Gastrocnemius medialis (tissue), 4 donors: ENCODE results near the gene MUL1. TPM values are rescaled to one million over a fixed set of nuclear protein-coding genes. Genes with fewer than 3 reads are reported as not detected.

Experiments used
- ATAC-seq, 2 donors: fragments of 150-250 bp; one replicate each; pipeline ENCODE4 v1.9.1; 2016
- DNase-seq, 2 donors: peaks; one replicate each; pipeline ENCODE4 v3.0.0-alpha.2; 2019
- H3K27ac ChIP-seq, 4 donors: fragments of 200-600 bp; sonication (generic); 1 replicate in 1 of 4; 2 replicates in 3 of 4; pipeline ENCODE4 v1.5.1; 2016 to 2018; ENCODE audit warnings: mild to moderate bottlenecking in 2 of 4, moderate library complexity in 1 of 4
- H3K27me3 ChIP-seq, 3 donors: fragments of 200-600 bp; sonication (generic) in 2 of 3; 1 replicate in 1 of 3; 2 replicates in 2 of 3; pipeline versions ENCODE4 v1.5.1 to v1.6.0; 2016 to 2019; ENCODE audit warnings: mild to moderate bottlenecking in 1 of 3, moderate library complexity in 1 of 3
- H3K36me3 ChIP-seq, 2 donors: fragments of 200-600 bp; sonication (generic) in 1 of 2; one replicate each; pipeline ENCODE4 v1.5.1; 2017 to 2018
- H3K4me1 ChIP-seq, 2 donors: fragments of 200-600 bp; sonication (generic) in 1 of 2; one replicate each; pipeline ENCODE4 v1.5.1; 2016 to 2017; ENCODE audit warnings: mild to moderate bottlenecking in 2 of 2
- H3K4me3 ChIP-seq, 4 donors: fragments of 200-600 bp; sonication (generic) in 3 of 4; 1 replicate in 1 of 4; 2 replicates in 3 of 4; pipeline ENCODE4 v1.5.1; 2016 to 2019; ENCODE audit warnings: mild to moderate bottlenecking in 2 of 4
- H3K9me3 ChIP-seq, 3 donors: fragments of 200-600 bp; sonication (generic) in 2 of 3; 1 replicate in 1 of 3; 2 replicates in 2 of 3; pipeline ENCODE4 v1.5.1; 2016 to 2019
- POLR2A ChIP-seq, 2 donors: fragments of 450-650 bp; IDR thresholded peaks; one replicate each; pipeline ENCODE4 v1.6.1; 2017; ENCODE audit warnings: antibody characterized with exemption in 2 of 2, mild to moderate bottlenecking in 2 of 2, moderate library complexity in 2 of 2
- in situ Hi-C, 4 donors: fragments of 200-750 bp; cut with MboI; loops; one replicate each; pipeline versions ENCODE4 v1.15.0 to v1.8.0; 2017; ENCODE audit warnings: low sequenced_read_pairs in 4 of 4
- intact Hi-C: fragments of 100-400 bp; cut with DNase I; formaldehyde crosslinking; loops from one replicate; pipeline ENCODE4 v1.15.1; 2023; ENCODE audit warnings: low total_unique reads
- total RNA-seq, 4 donors: library from RNA; depleted of rRNA; stranded (reverse); fragments of >200 nt; gene quantifications; one replicate each; pipeline versions ENCODE4 v1.1.0 to v1.2.3, GENCODE V29; 2016
- TF ChIP-seq, protein P1 (sequence below), 5 experiments: fragments of 450-650 bp in 3 of 5; fragments of 200-600 bp in 2 of 5; sonication (generic) in 2 of 5; IDR thresholded peaks in 4 of 5; conservative IDR thresholded peaks in 1 of 5; 1 replicate in 4 of 5; 2 replicates in 1 of 5; pipeline ENCODE4 v1.5.1; 2016 to 2019; ENCODE audit warnings: antibody characterized with exemption in 5 of 5, mild to moderate bottlenecking in 3 of 5, moderate library complexity in 3 of 5

MUL1 gene, protein sequence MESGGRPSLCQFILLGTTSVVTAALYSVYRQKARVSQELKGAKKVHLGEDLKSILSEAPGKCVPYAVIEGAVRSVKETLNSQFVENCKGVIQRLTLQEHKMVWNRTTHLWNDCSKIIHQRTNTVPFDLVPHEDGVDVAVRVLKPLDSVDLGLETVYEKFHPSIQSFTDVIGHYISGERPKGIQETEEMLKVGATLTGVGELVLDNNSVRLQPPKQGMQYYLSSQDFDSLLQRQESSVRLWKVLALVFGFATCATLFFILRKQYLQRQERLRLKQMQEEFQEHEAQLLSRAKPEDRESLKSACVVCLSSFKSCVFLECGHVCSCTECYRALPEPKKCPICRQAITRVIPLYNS
- total RNA-seq, result 10 to 100 TPM; 32.8 to 44.5 (median 38.8) TPM

DNA sequence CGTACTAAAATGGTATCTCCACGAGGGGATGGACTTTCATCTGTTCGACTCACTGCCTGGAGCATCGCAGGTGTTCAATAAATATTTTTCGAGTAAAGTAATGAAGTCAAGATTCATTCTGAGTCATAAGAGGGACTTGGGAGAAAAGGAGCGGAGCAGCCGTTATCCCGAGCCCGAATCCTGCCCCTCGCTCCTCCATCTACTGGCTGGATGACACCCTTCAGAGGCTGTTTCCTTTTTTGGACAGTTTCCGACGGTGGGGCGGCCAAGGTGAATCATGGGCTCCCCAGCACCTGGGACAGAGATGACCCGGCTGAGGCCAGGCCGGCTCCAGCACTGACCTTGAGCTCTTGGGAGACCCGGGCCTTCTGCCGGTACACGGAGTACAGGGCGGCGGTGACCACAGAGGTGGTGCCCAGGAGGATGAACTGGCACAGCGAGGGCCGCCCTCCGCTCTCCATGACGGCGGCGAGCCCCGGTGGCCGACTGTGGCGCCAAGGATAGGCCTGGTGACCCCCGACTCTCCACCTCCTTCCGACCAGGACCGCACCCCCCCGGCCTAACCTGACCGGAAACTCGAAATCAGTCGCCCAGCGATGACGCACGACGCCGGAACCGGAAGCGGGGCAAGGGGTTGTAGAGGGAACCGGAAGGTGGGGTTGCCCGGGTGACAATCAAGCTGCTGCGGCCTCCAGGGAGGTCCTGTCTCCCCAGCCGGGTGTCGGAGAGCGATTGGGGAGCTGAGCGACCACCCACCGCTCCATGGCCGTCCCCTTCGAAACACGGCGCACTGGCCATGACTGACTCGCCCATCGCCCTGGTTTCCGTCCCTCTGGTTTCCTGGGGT is at the start of gene MUL1:
Gene MUL1, minus strand, starts transcription at position 588 of the 847 bp plus-strand sequence. Its CDS starts 127 bp downstream, at position 461.
- Histone ChIP-seq H3K9me3 (no peaks in the 10 kb centered on the region), H3K4me3 (peak within 1 kb of the TSS; percentile 70 to 99 (median 86)), H3K27me3 (no peaks in the 10 kb centered on the region), H3K36me3 (peaks cover 0 to 14% of the 10 kb centered on the region in 2 donors), H3K4me1 (peaks cover 40 to 50% of the 10 kb centered on the region in 2 donors), H3K27ac (peak within 1 kb of the TSS; percentile 80 to 90 (median 90))
- peak; percentile 99 for ATAC-seq
- in situ Hi-C loops (no loop called here), intact Hi-C loops (loop anchor here (5.0 kb wide), 1 partner anchor 125 kb away; the partner anchor contains the start of gene PINK1)
- TF ChIP-seq POLR2A (IDR thresholded peaks at IDR 0.05), result peak; percentile 67 to 85
- TF ChIP-seq, protein P1, sequence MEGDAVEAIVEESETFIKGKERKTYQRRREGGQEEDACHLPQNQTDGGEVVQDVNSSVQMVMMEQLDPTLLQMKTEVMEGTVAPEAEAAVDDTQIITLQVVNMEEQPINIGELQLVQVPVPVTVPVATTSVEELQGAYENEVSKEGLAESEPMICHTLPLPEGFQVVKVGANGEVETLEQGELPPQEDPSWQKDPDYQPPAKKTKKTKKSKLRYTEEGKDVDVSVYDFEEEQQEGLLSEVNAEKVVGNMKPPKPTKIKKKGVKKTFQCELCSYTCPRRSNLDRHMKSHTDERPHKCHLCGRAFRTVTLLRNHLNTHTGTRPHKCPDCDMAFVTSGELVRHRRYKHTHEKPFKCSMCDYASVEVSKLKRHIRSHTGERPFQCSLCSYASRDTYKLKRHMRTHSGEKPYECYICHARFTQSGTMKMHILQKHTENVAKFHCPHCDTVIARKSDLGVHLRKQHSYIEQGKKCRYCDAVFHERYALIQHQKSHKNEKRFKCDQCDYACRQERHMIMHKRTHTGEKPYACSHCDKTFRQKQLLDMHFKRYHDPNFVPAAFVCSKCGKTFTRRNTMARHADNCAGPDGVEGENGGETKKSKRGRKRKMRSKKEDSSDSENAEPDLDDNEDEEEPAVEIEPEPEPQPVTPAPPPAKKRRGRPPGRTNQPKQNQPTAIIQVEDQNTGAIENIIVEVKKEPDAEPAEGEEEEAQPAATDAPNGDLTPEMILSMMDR (IDR thresholded peaks at IDR 0.05 in 4 of 5, conservative IDR thresholded peaks at IDR 0.05 in 1 of 5), result no peak
- peak; percentile 91 to 94 for DNase-seq

- in situ Hi-C loops, result no loop called here
- TF ChIP-seq, protein P1 (IDR thresholded peaks at IDR 0.05 in 4 of 5, conservative IDR thresholded peaks at IDR 0.05 in 1 of 5), result no peak
- TF ChIP-seq POLR2A (IDR thresholded peaks at IDR 0.05), result no peak
- Histone ChIP-seq H3K27me3 (peaks cover 8 to 32% (median 16%) of the 10 kb centered on the region in 3 donors), H3K9me3 (no peaks in the 10 kb centered on the region), H3K27ac (no peak overlapping the region), H3K4me3 (no peak overlapping the region), H3K4me1 (peaks cover 0 to 9% of the 10 kb centered on the region in 2 donors), H3K36me3 (no peaks in the 10 kb centered on the region)
- intact Hi-C loops, result no loop called here
- no peak for ATAC-seq
- no peak for DNase-seq
These were observed 47.8 kb upstream of the MUL1 start for GRCh38 chr1:20555758-20556120.

- H3K9me3 ChIP-seq, result no peaks in the 10 kb centered on the region
- no peak overlapping the region for H3K4me3 ChIP-seq
- in situ Hi-C loops, result no loop called here
- intact Hi-C loops, result no loop called here
- H3K27me3 ChIP-seq, result peaks cover 10 to 32% (median 16%) of the 10 kb centered on the region in 3 donors
- DNase-seq (no peak), ATAC-seq (no peak)
- TF ChIP-seq POLR2A (IDR thresholded peaks at IDR 0.05), result no peak
- TF ChIP-seq, protein P1 (IDR thresholded peaks at IDR 0.05 in 4 of 5, conservative IDR thresholded peaks at IDR 0.05 in 1 of 5), result no peak
- H3K4me1 ChIP-seq, result peaks cover 0 to 9% of the 10 kb centered on the region in 2 donors
- no peaks in the 10 kb centered on the region for H3K36me3 ChIP-seq
- no peak overlapping the region for H3K27ac ChIP-seq
These were observed 47.2 kb upstream of the MUL1 start for GRCh38 chr1:20555025-20555757.

DNA sequence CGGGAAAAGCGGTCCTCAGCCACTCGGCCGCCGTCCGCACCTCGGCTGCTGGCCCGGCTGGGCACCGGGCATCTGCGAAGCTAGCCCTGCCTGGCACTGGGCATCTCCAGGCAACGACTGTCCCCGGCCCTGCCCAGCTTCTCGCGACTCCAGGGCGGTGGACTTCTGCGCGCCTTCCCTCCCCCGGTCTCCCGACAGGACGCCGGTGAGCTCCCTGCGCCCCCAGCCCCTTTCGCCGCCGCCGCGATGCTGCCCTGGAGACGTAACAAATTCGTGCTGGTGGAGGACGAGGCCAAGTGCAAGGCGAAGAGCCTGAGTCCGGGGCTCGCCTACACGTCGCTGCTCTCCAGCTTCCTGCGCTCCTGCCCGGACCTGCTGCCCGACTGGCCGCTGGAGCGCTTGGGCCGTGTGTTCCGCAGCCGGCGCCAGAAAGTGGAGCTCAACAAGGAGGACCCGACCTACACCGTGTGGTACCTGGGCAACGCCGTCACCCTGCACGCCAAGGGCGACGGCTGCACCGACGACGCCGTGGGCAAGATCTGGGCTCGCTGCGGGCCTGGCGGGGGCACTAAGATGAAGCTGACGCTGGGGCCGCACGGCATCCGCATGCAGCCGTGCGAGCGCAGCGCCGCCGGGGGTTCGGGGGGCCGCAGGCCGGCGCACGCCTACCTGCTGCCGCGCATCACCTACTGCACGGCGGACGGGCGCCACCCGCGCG is 44.9 kb upstream of the MUL1 start:
- no peak for TF ChIP-seq POLR2A (IDR thresholded peaks at IDR 0.05)
- TF ChIP-seq, protein P1 (IDR thresholded peaks at IDR 0.05 in 4 of 5, conservative IDR thresholded peaks at IDR 0.05 in 1 of 5), result no peak
- Histone ChIP-seq H3K4me3 (peak overlapping the region; percentile 35 to 50 (median 47)), H3K27me3 (peaks cover 10 to 32% (median 27%) of the 10 kb centered on the region in 3 donors), H3K4me1 (peaks cover 0 to 9% of the 10 kb centered on the region in 2 donors), H3K36me3 (no peaks in the 10 kb centered on the region), H3K27ac (peak overlapping the region in 2 of 4 donors; percentile 17 to 44), H3K9me3 (no peaks in the 10 kb centered on the region)
- DNase-seq (no peak), ATAC-seq (no peak)
- in situ Hi-C loops, result no loop called here
- intact Hi-C loops, result no loop called here
